ENCODE data around the gene USP6NL. TPM values are rescaled to one million over a fixed set of nuclear protein-coding genes. Genes with fewer than 3 reads are reported as not detected.

The USP6NL gene
- total and polyA plus RNA-seq, 9 of the 15 experiments (the other 6 are each of a cell fraction or from before 2014, with no cell fraction given) = 3.2 to 26.6 (median 19.8) TPM

DNA sequence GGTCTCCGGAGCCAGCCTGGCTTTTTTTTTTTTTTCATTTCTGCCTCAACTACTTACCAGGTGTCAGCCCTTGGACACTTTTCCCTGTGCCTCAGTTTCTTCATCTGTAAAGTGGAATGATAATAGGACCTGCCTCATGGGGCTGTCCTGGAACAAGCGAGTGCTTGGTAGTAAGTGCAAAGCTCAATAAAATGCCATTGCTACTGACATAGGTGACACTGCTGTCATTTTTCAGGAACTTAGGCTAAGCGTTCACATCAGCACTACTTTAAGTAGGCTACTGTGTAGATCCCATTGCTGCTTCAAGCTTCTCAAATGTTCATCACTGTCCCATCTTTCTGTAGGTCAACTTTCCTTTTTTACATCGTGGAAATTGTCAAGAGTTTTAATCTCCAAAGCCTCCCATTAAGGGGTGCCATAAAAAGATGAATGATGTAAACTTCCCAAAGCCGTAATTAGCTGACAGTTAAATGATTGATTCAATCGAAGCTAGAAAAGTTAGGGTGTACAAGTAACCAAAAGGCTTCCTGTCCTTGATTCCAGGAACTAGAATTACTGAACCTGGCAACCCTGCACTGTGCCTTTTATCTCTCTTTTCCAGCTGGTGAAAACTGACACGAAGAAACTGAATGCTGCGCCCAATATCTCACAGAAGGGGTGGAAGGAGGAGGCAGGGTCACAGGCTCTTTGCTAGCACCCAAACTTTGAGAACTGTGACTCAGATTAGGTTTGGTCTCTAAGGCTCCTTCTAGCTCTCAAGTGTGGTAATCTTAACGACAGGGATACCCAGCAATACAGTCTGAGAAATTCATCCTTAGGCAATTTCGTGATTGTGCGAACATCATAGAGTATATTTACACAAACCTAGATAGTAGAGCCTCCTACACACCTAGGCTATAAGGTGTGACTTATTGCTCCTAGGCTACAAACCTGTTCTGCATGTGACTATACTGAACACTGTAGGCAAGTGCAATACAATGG lies 861 bp upstream of the USP6NL start (continued):
- TF ChIP-seq, protein P1, sequence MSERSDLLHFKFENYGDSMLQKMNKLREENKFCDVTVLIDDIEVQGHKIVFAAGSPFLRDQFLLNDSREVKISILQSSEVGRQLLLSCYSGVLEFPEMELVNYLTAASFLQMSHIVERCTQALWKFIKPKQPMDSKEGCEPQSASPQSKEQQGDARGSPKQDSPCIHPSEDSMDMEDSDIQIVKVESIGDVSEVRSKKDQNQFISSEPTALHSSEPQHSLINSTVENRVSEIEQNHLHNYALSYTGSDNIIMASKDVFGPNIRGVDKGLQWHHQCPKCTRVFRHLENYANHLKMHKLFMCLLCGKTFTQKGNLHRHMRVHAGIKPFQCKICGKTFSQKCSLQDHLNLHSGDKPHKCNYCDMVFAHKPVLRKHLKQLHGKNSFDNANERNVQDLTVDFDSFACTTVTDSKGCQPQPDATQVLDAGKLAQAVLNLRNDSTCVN (CRISPR knock-in tag; IDR thresholded peaks at IDR 0.05) = no peak
- TF ChIP-seq ZNF197 (CRISPR knock-in tag; IDR thresholded peaks at IDR 0.05; ENCODE audit: low read depth) = 0 out of 2 replicates have a peak, but pooled peaks have one; percentile 53
- TF ChIP-seq NEUROD1 (IDR thresholded peaks at IDR 0.05; ENCODE audit: borderline replicate concordance, low read depth, low read length, partially characterized antibody) = peak; percentile 85
- peak; percentile 78 for TF ChIP-seq ATF7 (IDR thresholded peaks at IDR 0.05)

DNA sequence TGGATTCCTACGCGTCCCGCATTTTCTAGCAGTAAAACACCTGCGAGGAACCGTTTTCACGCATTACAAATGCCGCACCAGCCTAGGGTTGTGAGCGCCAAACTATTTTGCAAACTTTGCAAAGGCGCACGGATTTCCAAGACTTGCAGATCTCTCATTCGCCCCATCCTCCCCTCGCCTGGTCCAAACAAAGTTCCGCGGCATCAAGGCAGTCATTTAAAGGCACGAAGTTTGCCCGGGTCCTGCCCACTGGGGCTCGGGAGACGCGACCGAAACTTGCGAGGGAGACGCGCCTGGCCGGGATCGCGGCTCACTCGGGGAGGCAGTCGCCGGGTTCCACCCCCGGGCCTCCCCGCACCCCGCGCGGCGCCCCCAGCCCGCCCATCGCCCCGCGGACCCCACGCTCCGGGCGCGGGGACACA lies 613 bp downstream of the USP6NL start:
- BruUV-seq (replicated peaks) = no TSS peak
- ChIA-PET POLR2A (interaction anchor here (3.7 kb wide), 1 partner anchor 10 kb away, joined by 16 read pairs; no protein-coding TSS in a partner anchor), CTCF (ENCODE audit: low intra/inter-chr PET ratio) (no interaction called here)
- Histone ChIP-seq H3K4me3 (peak overlapping the region; percentile 79), H3K9me1 (ENCODE audit: control insufficient read depth, insufficient read depth, low read length) (no peaks in the 10 kb centered on the region), H4K20me1 (replicated peaks; ENCODE audit: control insufficient read depth, insufficient read depth, low read length) (0 out of 2 replicates have a peak, but pooled peaks cover 7% of the 10 kb centered on the region), H3K36me3 (ENCODE audit: control insufficient read depth, insufficient read depth, low read length) (no peaks in the 10 kb centered on the region), H2AFZ (ENCODE audit: low read depth, low read length) (peak overlapping the region; percentile 50; the same call in 1 of the 2 replicates), H3K4me1 (replicated peaks in 1 of 2; ENCODE audit: control insufficient read depth in 2 of 2, insufficient read depth in 2 of 2, low read length in 2 of 2) (peaks cover 26 to 43% of the 10 kb centered on the region in 2 experiments), H3K9ac (ENCODE audit: insufficient read depth in 1 of 2, low read depth in 2 of 2, low read length in 2 of 2) (peak overlapping the region; percentile 74 to 96), H3K4me2 (ENCODE audit: insufficient read depth, low read length) (peak overlapping the region; percentile 89), H3K27ac (ENCODE audit: extremely low read depth, low read depth, low read length) (peak overlapping the region; percentile 98), H3K27me3 (ENCODE audit: control insufficient read depth in 2 of 2, insufficient read depth in 2 of 2, low read length in 2 of 2) (no peaks in the 10 kb centered on the region), H3K9me3 (replicated peaks; ENCODE audit: control insufficient read depth, insufficient read depth, low read depth, low read length) (no peaks in the 10 kb centered on the region), H3K79me2 (ENCODE audit: control insufficient read depth, insufficient read depth, low read length) (peaks cover 56% of the 10 kb centered on the region)
- FAIRE-seq (no peak), DNase-seq (ENCODE audit: extremely low read depth in 1 of 4, low spot score in 3 of 4) (peak in 2 of 4 experiments; percentile 37 to 54), ATAC-seq (peak; percentile 0)
- in situ Hi-C loops (cut with MboI) (no loop called here), intact Hi-C loops (cut with micrococcal nuclease) (loop anchor here (2.0 to 10.0 kb wide), 3 partner anchors 96 to 284 kb away; no protein-coding TSS in a partner anchor)
- WGBS (ENCODE audit: insufficient coverage, low coverage, missing lambda C conversion rate) = under 1% methylated on average over 15 of the region's 43 CpGs
- no peak for TF ChIP-seq XRCC3 (IDR thresholded peaks at IDR 0.05)
- TF ChIP-seq, protein P2, sequence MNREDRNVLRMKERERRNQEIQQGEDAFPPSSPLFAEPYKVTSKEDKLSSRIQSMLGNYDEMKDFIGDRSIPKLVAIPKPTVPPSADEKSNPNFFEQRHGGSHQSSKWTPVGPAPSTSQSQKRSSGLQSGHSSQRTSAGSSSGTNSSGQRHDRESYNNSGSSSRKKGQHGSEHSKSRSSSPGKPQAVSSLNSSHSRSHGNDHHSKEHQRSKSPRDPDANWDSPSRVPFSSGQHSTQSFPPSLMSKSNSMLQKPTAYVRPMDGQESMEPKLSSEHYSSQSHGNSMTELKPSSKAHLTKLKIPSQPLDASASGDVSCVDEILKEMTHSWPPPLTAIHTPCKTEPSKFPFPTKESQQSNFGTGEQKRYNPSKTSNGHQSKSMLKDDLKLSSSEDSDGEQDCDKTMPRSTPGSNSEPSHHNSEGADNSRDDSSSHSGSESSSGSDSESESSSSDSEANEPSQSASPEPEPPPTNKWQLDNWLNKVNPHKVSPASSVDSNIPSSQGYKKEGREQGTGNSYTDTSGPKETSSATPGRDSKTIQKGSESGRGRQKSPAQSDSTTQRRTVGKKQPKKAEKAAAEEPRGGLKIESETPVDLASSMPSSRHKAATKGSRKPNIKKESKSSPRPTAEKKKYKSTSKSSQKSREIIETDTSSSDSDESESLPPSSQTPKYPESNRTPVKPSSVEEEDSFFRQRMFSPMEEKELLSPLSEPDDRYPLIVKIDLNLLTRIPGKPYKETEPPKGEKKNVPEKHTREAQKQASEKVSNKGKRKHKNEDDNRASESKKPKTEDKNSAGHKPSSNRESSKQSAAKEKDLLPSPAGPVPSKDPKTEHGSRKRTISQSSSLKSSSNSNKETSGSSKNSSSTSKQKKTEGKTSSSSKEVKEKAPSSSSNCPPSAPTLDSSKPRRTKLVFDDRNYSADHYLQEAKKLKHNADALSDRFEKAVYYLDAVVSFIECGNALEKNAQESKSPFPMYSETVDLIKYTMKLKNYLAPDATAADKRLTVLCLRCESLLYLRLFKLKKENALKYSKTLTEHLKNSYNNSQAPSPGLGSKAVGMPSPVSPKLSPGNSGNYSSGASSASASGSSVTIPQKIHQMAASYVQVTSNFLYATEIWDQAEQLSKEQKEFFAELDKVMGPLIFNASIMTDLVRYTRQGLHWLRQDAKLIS (CRISPR knock-in tag; IDR thresholded peaks at IDR 0.05) = no peak
- TF ChIP-seq, protein P3, sequence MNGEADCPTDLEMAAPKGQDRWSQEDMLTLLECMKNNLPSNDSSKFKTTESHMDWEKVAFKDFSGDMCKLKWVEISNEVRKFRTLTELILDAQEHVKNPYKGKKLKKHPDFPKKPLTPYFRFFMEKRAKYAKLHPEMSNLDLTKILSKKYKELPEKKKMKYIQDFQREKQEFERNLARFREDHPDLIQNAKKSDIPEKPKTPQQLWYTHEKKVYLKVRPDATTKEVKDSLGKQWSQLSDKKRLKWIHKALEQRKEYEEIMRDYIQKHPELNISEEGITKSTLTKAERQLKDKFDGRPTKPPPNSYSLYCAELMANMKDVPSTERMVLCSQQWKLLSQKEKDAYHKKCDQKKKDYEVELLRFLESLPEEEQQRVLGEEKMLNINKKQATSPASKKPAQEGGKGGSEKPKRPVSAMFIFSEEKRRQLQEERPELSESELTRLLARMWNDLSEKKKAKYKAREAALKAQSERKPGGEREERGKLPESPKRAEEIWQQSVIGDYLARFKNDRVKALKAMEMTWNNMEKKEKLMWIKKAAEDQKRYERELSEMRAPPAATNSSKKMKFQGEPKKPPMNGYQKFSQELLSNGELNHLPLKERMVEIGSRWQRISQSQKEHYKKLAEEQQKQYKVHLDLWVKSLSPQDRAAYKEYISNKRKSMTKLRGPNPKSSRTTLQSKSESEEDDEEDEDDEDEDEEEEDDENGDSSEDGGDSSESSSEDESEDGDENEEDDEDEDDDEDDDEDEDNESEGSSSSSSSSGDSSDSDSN (IDR thresholded peaks at IDR 0.05; ENCODE audit: borderline replicate concordance in 1 of 2, low read depth in 2 of 2, low read length in 2 of 2) = peak in 1 of 2 experiments; percentile 61; a peak in 2 of 4 replicates
